GM06990 (cell line): Measurements from ENCODE around the gene FEZF1.

Experiments
- DNase-seq: peaks from one replicate; pipeline ENCODE4 v3.0.0-alpha.2; 2011; ENCODE audit not compliant: insufficient read length; ENCODE audit errors: extremely low read depth
- H3K27me3 ChIP-seq: replicated peaks from 2 replicates; pipeline ENCODE4 v1.6.0; 2011; ENCODE audit warnings: low read length; ENCODE audit not compliant: control insufficient read depth, insufficient read depth
- H3K36me3 ChIP-seq: 2 replicates; pipeline ENCODE4 v1.5.1; 2011; ENCODE audit warnings: low read length; ENCODE audit not compliant: control insufficient read depth, insufficient read depth
- H3K4me3 ChIP-seq: replicated peaks from 2 replicates; pipeline ENCODE4 v1.5.1; 2011; ENCODE audit warnings: low read depth, mild to moderate bottlenecking, control low read depth, low read length
- CTCF ChIP-seq: IDR thresholded peaks from 2 replicates; pipeline ENCODE4 v1.5.1; 2011; ENCODE audit warnings: low read length, control low read depth, mild to moderate bottlenecking, inconsistent platforms; ENCODE audit not compliant: insufficient read depth, poor library complexity, severe bottlenecking

FEZF1 gene

GRCh38 chr7:122304319-122304975 is at the start of gene FEZF1:
Gene FEZF1 (minus strand): TSS chr7:122304750. CDS start chr7:122304437, 313 bp downstream.
- Histone ChIP-seq H3K36me3 (no peaks in the 10 kb centered on the region), H3K4me3 (no peak within 1 kb of the TSS), H3K27me3 (no peaks in the 10 kb centered on the region; the same call in none of the 2 replicates)
- DNase-seq, result no peak
- TF ChIP-seq CTCF, result no peak

GRCh38 chr7:122352454-122352853 is 47.9 kb upstream of the FEZF1 start:
- Histone ChIP-seq H3K4me3 (no peak overlapping the region), H3K27me3 (no peaks in the 10 kb centered on the region), H3K36me3 (no peaks in the 10 kb centered on the region)
- no peak for TF ChIP-seq CTCF
- DNase-seq, result no peak

DNA sequence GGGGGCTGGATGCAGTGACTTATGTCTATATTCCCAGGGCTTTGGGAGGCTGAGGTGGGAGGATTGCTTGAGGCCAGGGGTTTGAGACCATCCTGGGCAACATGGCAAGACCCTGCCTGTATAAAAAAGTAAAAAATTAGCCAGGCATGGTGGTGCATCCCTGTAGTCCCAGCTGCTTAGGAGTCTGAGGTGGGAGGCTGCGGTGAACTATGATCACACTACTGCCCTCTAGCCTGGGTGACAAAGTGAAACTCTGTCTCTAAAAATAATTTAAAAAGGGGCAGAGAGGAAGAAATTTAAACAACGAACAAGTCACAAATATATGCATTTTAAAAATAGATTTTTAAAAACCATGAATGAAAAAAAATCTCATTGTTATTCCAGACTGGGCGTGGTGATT is 46.2 kb upstream of the FEZF1 start:
- Histone ChIP-seq H3K36me3 (no peaks in the 10 kb centered on the region), H3K4me3 (no peak overlapping the region), H3K27me3 (no peaks in the 10 kb centered on the region)
- no peak for TF ChIP-seq CTCF
- DNase-seq, result no peak

GRCh38 chr7:122344303-122344620 is 39.7 kb upstream of the FEZF1 start:
- no peak for DNase-seq
- Histone ChIP-seq H3K36me3 (no peaks in the 10 kb centered on the region), H3K4me3 (no peak overlapping the region), H3K27me3 (no peaks in the 10 kb centered on the region)
- TF ChIP-seq CTCF, result no peak

DNA sequence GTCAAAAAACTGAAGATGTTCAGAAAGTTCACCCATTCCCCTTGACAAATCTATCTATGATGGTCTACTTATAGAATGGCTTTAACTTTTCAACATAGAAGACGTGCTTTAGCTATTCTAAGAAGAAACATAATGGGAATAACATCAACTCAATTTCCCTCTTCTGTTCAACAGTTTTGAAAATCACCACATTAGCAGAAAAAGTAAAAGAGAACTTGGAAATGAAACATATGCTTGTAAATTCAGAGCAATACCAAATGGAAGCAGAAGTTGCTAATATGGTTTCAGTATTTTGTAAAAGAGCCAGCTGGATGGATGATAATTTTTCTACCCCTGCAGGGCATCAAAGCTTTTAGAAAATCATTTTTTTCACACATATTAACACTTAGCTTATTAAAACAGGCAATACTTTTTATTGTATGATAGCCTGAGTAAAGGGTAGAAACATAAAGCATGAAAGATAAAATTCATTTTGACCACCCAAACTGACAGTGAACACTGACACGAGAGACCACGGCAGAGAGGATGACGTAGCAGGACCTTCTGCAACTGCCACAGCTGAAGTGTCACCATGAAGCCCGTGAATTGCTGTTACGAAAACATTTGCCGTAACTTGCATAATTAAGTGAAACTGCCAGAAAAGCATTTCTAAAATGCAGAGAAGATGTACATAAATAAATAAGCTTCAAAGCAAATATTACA is 39.2 kb upstream of the FEZF1 start:
- TF ChIP-seq CTCF, result no peak
- Histone ChIP-seq H3K27me3 (no peaks in the 10 kb centered on the region), H3K4me3 (no peak overlapping the region), H3K36me3 (no peaks in the 10 kb centered on the region)
- no peak for DNase-seq
